NCI-H1105 (cell line): ENCODE results near the gene ABHD17A.
"Not testable (repeated sequence)": the region's sequence is repeated elsewhere in the genome, so short reads cannot be mapped to it uniquely, and the experiment has no call there.

Experiments
- DNase-seq: peaks from one replicate; lab custom pipeline; 2025; lab: John Stamatoyannopoulos, UW

ABHD17A gene

DNA sequence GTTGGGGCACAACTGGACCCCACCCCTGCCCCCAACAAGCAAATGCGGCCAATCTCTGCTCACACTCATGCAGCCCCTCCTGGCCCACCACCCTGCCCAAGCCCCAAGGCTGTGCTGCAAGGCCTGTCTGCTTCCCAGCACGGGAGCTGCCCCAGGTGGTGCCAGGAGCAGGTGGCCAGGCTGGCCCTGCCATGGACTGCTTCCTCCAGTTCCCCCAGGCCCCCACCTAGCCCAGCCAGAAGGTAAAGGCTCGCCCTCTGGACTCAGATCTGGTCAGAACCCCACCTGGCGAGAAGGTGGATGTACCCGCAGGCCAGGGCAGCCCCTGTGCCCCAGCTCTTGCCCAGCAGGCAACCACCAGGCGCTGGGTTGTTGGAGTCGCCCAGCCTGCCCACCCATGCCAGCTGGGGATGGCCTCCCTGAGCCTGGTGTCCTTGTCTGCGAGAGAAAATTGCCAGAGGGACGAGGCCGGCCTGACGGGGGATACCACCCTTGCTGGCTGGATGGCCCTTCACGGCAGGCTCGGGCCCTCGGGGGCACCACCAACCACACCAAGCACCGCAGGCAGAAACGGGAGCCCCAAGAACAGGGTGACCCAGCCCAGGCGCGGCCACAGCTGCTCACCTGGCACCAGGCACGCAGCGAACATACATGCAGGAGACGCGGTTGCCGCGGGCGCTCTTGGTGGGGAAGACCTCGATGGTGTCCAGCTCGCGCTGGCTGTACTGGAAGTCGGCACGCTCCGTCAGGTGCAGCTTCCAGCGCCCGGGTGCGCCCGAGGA is 4.5 kb downstream of the ABHD17A start:
- no peak for DNase-seq

- DNase-seq = not testable (repeated sequence)
These were observed 5.3 kb downstream of the ABHD17A start for GRCh38 chr19:1879982-1880381.

- not testable (repeated sequence) for DNase-seq
These were observed 6.7 kb downstream of the ABHD17A start for GRCh38 chr19:1878583-1878982.

DNA sequence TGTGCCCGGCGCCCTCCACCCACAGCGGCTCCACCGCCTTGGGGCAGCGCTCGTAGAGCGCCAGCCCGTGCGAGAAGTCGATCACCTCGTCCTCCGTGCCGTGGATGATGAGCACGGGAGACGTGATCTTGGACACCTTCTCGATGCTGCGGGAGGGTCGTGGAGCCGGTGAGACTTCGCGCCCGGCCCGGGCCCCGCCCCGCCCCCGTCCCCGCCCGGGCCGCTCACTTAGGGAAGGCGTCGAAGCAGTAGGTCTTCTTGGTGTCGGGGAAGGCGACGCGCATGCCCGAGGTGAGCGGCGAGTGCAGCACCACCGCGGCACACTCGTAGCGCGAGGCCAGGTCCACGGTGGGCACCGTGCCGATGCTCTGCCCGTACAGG is 8.0 kb downstream of the ABHD17A start:
- DNase-seq = not testable (repeated sequence)

DNA sequence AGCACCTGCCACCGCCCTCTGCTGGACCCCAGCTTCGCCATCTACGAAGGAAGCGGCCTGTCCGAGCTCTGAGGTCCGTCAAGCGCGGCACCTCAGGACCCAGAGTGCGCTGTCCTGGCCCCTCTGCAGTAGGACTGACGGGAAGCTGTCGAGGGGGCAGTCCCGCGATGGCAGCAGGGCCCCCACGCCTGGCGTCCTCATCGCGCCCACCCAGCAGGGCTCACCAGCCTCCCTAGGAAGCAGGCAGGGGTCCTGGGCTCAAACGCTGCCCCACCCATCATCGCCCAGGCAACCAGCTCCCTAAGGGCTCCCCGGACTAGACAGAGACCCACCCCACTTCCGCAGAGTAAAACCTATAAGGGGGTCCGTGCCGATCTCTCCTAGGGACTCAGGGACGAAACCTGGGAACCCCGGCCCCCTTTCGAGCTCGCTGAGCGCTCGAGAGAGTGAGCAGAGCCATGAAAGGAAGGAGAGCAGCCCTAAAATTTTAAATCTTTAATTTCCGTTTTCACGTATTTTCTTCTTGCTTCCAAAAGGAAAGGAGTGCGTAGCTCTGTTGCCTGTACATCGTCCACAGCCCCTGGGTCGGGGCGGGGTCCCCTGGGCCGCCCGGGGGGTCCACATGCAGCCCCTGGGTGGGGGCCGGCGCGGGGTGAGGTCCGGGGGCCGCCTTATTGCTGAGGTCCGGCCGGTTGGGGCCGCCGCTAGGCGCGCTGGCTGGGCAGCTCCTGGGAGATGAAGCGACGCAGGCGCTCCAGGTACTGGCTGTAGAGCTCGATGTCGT is 8.6 kb downstream of the ABHD17A start:
- not testable (repeated sequence) for DNase-seq

- peak; percentile 88 for DNase-seq
These were observed 9.4 kb downstream of the ABHD17A start for GRCh38 chr19:1875646-1876495.

DNA sequence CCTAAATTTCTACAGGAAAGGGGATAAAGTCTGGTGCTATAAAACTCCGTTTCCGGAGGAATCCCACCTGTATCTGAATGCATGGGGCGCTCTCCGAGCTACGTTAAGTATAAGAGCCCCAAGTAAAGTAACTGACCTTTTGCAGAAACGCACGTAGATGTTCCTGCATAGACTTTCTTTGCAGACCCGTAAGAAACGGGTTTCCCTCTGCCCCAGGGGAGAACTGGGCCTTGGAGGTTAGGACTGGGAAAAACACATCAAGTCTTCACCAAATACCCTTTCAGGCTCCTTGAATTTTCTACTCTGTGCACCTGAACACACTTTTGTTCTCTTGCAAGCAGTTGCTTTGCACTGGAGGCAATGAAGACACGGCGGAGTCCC is 10.0 kb downstream of the ABHD17A start:
- DNase-seq = not testable (repeated sequence)

DNA sequence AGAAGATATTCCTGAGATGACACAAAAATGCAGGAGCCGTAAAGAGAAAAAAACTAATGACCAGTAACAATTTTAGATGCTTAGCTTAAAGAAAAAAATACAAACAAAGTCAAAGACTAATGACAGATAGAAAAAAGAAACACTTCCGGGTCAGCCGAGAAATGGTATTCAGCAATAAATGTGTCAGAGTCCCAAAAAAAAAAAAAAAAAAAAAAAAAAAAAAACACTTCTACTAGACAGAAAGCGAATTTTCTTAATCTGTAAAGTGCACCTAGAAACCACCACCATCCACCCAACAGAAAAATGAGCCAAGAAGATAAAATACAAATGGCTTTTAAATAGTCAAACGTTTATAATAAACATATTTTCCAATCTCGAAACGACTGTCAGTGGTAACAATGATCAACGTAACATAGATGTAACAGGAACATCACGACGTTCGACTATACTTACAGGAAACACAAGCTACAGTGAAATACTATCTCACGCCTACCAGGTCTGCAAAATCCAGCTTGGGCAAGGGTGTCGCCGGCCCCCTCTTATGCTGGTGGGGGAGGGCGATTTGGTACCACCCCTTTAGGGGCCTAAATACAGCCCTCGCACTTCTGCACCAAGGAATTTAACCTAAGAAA is 10.6 kb downstream of the ABHD17A start:
- DNase-seq = no peak

DNA sequence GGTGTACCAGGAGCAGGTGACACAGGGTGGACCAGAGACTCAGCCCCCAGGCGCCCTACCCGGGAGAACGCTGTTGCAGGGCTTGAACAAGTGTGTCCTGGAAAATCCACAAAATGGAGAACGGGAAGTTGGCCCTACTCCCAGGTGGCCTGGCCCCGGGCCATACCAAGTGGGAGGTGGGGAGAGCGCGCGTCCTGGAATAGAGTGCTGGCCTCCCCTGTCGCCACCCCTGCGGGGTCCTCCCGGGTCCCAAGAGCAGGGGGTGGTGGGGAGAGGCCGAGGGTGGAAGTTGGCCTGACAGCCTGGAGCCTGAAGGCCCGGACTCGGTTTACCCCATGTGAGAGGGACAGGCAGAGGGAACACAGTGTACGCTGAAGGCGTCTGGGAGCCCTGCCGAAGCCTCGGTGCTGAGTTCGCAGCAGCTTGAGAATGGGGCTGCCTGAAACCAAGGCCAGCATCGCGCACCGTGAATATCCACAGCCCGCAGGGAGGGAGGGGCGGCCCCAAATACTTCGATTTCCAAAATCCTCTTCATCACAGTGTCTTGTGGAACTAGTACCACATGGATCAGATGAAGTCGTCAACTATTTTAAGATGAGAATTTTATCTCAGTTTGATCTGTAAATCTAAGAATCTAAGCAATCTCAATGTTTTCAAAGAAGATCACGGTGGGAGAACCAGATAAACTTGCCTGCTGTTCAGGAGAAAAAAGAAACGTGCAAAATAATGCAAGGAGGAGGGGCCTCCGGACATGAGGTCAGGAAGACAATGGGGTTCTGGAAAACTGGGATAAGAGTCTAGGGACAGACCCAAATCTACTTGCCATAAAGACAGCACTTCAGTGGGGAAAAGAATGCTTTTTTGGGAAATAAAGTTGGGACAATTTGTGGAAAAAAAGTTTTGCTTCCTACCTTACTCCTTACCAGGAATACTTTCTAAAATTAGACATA is 11.5 kb downstream of the ABHD17A start:
- peak; percentile 64 for DNase-seq

GRCh38 chr19:1872807-1873523 is 12.3 kb downstream of the ABHD17A start:
- DNase-seq = no peak

- DNase-seq = no peak
These were observed 13.7 kb downstream of the ABHD17A start for GRCh38 chr19:1871630-1872029.

GRCh38 chr19:1871140-1871597 is 14.1 kb downstream of the ABHD17A start:
- no peak for DNase-seq

DNA sequence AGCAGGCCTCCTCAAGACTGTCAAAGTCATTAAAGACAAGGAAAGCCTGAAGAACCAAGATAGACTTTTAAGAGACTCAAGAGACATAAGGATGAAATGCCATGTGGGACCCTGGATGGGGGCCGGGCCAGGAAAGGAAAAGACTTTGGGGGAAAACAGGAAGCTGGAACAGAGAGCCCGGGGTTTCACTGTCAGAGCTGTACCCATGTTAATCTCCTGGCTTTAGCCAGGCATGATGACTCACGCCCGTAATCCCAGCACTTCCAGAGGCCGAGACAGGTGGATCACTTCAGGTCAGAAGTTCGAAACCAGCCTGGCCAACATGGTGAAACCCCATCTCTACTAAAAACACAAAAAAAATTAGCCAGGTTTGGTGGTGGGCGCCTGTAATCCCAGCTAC is 16.3 kb downstream of the ABHD17A start:
- no peak for DNase-seq

GRCh38 chr19:1867349-1867724 is 18.0 kb downstream of the ABHD17A start:
- DNase-seq = no peak

DNA sequence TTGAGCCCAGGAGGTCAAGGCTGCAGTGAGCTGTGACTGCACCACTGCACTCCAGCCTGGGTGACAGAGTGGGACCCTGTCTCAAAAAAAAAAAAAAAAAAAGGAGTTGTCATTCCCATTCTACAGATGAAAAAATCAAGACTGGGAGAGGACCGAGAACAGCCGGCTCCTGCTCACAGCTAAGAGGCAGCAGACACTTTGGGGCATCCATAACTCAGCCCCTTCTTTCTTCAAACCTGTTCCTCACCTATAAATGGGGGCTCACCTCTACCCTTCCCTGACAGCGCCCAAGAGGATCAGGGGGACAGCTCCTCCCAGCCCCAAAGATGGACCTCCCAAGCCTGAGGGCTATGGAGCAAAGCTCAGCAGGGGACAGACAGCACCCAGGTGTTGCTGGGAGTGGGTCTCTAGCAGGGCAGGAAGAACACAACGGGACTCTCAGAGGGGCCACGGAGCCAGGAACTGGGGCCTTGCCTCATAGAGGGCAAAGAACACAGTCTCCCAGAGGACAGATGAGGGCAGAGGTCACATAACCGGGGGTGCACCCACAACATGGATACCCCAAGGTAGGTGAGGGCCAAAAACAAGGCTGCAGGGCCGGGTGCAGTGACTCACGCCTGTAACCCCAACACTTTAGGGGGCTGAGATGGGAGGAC is 18.5 kb downstream of the ABHD17A start:
- no peak for DNase-seq

DNA sequence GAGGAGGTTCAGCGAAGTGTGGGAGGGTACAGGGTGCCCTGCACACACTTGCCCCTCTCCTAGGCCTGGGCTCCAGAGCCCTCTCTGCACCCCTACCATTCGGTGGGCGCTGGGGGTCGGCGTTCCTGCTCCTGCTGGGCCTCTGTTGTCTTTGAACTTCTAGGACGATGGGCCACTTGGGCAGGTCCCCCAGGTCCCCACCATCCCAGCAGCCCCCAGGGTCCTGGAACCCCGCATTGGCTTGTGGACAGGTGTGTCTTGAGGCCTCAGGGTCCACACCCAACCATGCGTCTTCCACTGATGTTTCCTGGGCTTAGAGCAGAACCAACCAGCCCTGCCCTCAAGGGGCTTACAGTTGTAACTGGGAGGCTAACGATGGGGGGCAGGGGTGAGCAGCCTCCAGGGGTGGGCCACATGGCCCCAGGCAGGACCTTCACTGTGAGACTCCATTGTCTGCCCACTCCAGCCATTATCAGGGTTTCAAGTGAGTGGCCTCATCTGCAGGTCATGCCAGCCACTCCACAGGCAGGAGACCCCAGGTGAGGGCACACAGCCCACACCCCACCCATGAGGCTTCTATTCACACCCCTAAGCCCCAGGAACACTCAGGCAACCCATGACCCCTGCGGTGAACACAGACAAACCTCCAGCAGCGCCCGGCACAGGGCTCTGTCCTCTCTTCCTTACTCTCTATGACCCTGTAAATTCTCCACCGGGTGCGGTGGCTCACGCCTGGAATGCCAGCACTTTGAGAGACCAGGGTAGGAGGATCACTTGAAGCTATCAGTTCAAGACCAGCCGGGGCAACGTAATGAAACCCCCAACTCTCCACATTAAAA is 19.9 kb downstream of the ABHD17A start:
- DNase-seq = no peak

- DNase-seq = no peak
These were observed 20.7 kb downstream of the ABHD17A start for GRCh38 chr19:1864480-1865171.
